ENCODE data around the gene HSPA12A. TPM values are rescaled to one million over a fixed set of nuclear protein-coding genes. Genes with fewer than 3 reads are reported as not detected.

The HSPA12A gene
- total RNA-seq, 1 donor from 2014 or later, result 7.4 TPM

GRCh38 chr10:116710076-116710475, 32.3 kb downstream of the HSPA12A start:
- ATAC-seq, result no peak
- no peaks in the 10 kb centered on the region for H3K36me3 ChIP-seq
- H3K27me3 ChIP-seq, result no peaks in the 10 kb centered on the region
- H3K4me1 ChIP-seq, result no peaks in the 10 kb centered on the region
- DNase-seq, result no peak
- H3K9me3 ChIP-seq, result no peaks in the 10 kb centered on the region
- intact Hi-C loops (cut with DNase I), result no loop called here
- no peak overlapping the region for H3K4me3 ChIP-seq
- no peak for TF ChIP-seq CTCF (IDR thresholded peaks at IDR 0.05)
- no peak overlapping the region for H3K27ac ChIP-seq

- Histone ChIP-seq H3K9me3 (no peaks in the 10 kb centered on the region), H3K4me3 (no peak overlapping the region), H3K27ac (no peak overlapping the region), H3K27me3 (no peaks in the 10 kb centered on the region), H3K36me3 (no peaks in the 10 kb centered on the region), H3K4me1 (no peaks in the 10 kb centered on the region)
- DNase-seq, result peak; percentile 11
- intact Hi-C loops (cut with DNase I), result no loop called here
- TF ChIP-seq CTCF (IDR thresholded peaks at IDR 0.05), result no peak
- no peak for ATAC-seq
These were observed 33.5 kb downstream of the HSPA12A start for GRCh38 chr10:116708877-116709276.

GRCh38 chr10:116708391-116708821, 34.0 kb downstream of the HSPA12A start:
- no peak overlapping the region for H3K4me3 ChIP-seq
- H3K27me3 ChIP-seq, result no peaks in the 10 kb centered on the region
- no peaks in the 10 kb centered on the region for H3K9me3 ChIP-seq
- ATAC-seq (no peak), DNase-seq (no peak)
- TF ChIP-seq CTCF (IDR thresholded peaks at IDR 0.05), result no peak
- H3K27ac ChIP-seq, result no peak overlapping the region
- no peaks in the 10 kb centered on the region for H3K36me3 ChIP-seq
- no peaks in the 10 kb centered on the region for H3K4me1 ChIP-seq
- intact Hi-C loops (cut with DNase I), result no loop called here

- Histone ChIP-seq H3K9me3 (no peaks in the 10 kb centered on the region), H3K27ac (no peak overlapping the region), H3K4me1 (no peaks in the 10 kb centered on the region), H3K4me3 (no peak overlapping the region), H3K36me3 (no peaks in the 10 kb centered on the region), H3K27me3 (no peaks in the 10 kb centered on the region)
- ATAC-seq (no peak), DNase-seq (peak; percentile 47)
- TF ChIP-seq CTCF (IDR thresholded peaks at IDR 0.05), result no peak
- intact Hi-C loops (cut with DNase I), result no loop called here
These were observed 34.4 kb downstream of the HSPA12A start for GRCh38 chr10:116707981-116708380.

GRCh38 chr10:116706281-116706680, 36.1 kb downstream of the HSPA12A start:
- ATAC-seq, result no peak
- no peaks in the 10 kb centered on the region for H3K9me3 ChIP-seq
- H3K4me3 ChIP-seq, result no peak overlapping the region
- no peak overlapping the region for H3K27ac ChIP-seq
- no peaks in the 10 kb centered on the region for H3K4me1 ChIP-seq
- TF ChIP-seq CTCF (IDR thresholded peaks at IDR 0.05), result no peak
- intact Hi-C loops (cut with DNase I), result no loop called here
- peak; percentile 32 for DNase-seq
- no peaks in the 10 kb centered on the region for H3K36me3 ChIP-seq
- no peaks in the 10 kb centered on the region for H3K27me3 ChIP-seq

- ATAC-seq, result peak; percentile 8
- intact Hi-C loops (cut with DNase I), result no loop called here
- H3K27ac ChIP-seq, result no peak overlapping the region
These were observed 36.9 kb downstream of the HSPA12A start for GRCh38 chr10:116705498-116705897.

More at GRCh38 chr10:116705498-116705897, 36.9 kb downstream of the HSPA12A start:
- DNase-seq, result peak; percentile 40
- H3K36me3 ChIP-seq, result no peaks in the 10 kb centered on the region
- H3K27me3 ChIP-seq, result no peaks in the 10 kb centered on the region
- H3K9me3 ChIP-seq, result no peaks in the 10 kb centered on the region
- no peak overlapping the region for H3K4me3 ChIP-seq
- H3K4me1 ChIP-seq, result no peaks in the 10 kb centered on the region
- TF ChIP-seq CTCF (IDR thresholded peaks at IDR 0.05), result no peak

All from upper lobe of right lung (tissue), 1 donor.